VCaP (cell line): Measurements from ENCODE around the gene DSTN.

Experiments
- H3K27ac ChIP-seq: fragments of 450-650 bp; 2 replicates; pipeline ENCODE4 v1.5.1; 2017
- TF ChIP-seq, protein P1 (sequence below): fragments of 450-650 bp; conservative IDR thresholded peaks from 2 replicates; pipeline ENCODE4 v1.5.1; 2017; ENCODE audit warnings: mild to moderate bottlenecking, moderate library complexity

DSTN gene

GRCh38 chr20:17583126-17583525, 13.3 kb downstream of the DSTN start:
- TF ChIP-seq, protein P1, sequence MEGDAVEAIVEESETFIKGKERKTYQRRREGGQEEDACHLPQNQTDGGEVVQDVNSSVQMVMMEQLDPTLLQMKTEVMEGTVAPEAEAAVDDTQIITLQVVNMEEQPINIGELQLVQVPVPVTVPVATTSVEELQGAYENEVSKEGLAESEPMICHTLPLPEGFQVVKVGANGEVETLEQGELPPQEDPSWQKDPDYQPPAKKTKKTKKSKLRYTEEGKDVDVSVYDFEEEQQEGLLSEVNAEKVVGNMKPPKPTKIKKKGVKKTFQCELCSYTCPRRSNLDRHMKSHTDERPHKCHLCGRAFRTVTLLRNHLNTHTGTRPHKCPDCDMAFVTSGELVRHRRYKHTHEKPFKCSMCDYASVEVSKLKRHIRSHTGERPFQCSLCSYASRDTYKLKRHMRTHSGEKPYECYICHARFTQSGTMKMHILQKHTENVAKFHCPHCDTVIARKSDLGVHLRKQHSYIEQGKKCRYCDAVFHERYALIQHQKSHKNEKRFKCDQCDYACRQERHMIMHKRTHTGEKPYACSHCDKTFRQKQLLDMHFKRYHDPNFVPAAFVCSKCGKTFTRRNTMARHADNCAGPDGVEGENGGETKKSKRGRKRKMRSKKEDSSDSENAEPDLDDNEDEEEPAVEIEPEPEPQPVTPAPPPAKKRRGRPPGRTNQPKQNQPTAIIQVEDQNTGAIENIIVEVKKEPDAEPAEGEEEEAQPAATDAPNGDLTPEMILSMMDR: no peak

GRCh38 chr20:17584689-17585088, 14.8 kb downstream of the DSTN start:
- peak overlapping the region; percentile 43 for H3K27ac ChIP-seq
- TF ChIP-seq, protein P1: no peak

More at GRCh38 chr20:17583126-17583525, 13.3 kb downstream of the DSTN start:
- no peak overlapping the region for H3K27ac ChIP-seq

DNA sequence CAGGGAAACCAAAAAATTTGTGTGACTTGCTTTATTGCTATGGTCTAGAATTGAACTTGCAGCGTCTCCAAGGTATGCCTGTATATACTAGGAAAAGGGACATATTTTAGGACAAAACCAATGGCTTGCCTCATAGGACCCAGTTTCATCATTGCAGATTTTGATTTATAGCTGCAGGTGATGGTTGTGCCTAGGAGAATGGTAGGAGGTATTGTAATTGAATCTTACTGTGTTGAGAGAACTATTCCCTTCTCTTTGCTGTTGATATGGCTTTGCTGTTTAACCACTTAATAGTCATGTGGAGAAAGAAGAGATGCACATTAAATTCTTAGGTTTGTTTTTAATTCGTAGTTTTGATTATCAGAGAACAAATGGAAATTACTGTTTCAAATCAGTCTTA, 16.4 kb downstream of the DSTN start:
- TF ChIP-seq, protein P1: no peak

GRCh38 chr20:17587148-17587547, 17.3 kb downstream of the DSTN start:
- TF ChIP-seq, protein P1: no peak
- no peak overlapping the region for H3K27ac ChIP-seq

More for the DNA sequence above, 16.4 kb downstream of the DSTN start:
- peak overlapping the region; percentile 43; the same call in 1 of the 2 replicates for H3K27ac ChIP-seq

DNA sequence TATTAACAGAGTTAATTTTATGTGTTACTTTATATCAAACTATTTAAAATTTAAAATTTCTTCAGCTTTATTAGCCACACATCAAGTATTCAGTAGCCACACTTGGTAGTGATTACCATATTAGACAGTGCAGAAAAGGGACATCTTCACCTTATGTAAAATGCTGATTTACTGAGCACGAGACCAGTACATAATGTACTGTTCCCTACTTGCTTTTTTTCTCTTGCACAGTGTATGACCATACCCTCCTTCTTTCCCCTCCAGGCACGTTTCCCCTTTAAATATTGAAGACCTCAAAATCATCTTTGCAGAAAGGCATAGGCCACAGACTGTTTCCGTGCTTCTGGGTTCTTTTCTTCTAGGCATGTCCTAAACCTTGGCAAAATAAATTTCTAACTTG, 17.9 kb downstream of the DSTN start:
- H3K27ac ChIP-seq: no peak overlapping the region
- TF ChIP-seq, protein P1: no peak

DNA sequence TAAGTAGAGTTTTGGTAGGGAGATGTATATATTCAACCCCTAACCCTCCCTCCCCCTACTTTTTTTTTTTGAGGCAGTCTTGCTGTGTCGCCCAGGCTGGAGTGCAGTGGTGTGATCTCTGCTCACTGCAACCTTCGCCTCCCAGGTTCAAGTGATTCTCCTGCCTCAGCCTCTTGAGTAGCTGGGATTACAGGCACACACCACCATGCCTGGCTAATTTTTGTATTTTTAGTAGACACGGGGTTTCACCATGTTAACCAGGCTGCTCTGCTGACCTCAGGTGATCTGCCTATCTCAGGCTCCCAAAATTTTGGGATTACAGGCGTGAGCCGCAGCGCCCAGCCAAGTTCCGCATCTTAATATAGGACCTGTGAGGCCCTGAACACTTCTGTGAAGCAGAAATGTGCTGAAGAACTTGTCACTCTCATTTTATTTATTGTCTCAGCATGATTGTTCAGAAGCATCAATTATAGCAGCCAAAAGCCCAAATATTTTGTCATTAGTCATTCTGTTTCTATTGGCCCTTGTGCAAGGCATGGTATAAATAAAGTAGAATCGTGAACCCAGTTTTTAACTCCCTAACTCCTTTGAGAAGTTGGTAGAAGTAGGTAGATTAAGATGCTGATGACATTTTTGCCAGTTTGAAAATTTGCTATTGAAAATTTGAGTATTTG, 19.4 kb downstream of the DSTN start:
- TF ChIP-seq, protein P1: no peak
- peak overlapping the region; percentile 71 for H3K27ac ChIP-seq

- TF ChIP-seq, protein P1: no peak
- H3K27ac ChIP-seq: peak overlapping the region; percentile 71
These were observed 20.4 kb downstream of the DSTN start for GRCh38 chr20:17590245-17590644.
